Measurements from ENCODE around the gene PARN. TPM values are rescaled to one million over a fixed set of nuclear protein-coding genes. Genes with fewer than 3 reads are reported as not detected.
"Not testable (repeated sequence)": the region's sequence is repeated elsewhere in the genome, so short reads cannot be mapped to it uniquely, and the experiment has no call there.

PARN gene
- total RNA-seq, 2 experiments from 2014 or later: 43.0 to 45.6 TPM

DNA sequence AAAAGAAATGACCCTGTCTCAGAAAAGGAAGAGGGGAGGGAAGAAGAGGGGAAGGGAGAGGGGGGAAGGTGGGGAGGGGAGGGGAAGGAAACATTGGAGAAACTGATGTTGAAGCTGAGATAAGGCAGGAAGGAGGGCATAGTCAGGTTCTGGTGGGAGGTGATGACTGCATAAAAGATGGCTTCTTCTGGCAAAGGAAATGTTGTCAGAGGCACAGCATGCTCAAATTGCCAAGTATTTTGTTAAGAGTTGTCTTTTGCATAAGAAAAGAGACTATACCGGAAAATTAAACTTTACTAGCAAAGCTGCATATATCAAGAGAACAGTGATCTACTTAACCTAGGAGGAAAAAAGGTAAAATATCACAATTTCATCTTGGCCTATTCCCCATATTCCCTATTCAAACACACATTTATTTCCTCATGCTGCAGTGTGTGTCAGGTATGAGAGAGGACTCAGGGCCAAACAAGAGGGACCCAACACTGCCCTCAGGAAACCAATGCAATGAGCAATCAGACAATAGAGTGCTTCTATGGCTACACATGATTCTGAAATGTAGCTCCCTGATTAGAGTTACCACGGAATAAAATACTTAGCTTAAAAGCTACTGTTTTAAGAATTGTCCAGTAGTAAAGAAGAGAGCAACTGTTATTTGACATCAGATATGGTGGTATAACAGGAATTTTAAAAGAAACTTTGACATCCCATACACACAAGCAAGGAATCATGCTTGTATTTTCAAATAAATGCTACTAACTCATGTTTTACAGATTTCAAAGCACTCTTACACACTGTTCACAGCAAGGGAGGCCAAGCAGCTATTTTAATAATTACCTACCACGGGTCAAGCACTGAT is 80.9 kb downstream of the PARN start:
- H3K9me3 Mint-ChIP-seq: no peaks in the 10 kb centered on the region
- H3K27me3 Mint-ChIP-seq: no peaks in the 10 kb centered on the region
- CTCF ChIA-PET: no interaction called here
- intact Hi-C loops (cut with micrococcal nuclease): no loop called here
- H3K4me3 Mint-ChIP-seq: no peak overlapping the region
- peaks cover 2% of the 10 kb centered on the region for H3K4me1 Mint-ChIP-seq (ENCODE audit: low read depth)
- DNase-seq (no peak), ATAC-seq (no peak)
- H3K27ac Mint-ChIP-seq: no peak overlapping the region
- H3K36me3 Mint-ChIP-seq (ENCODE audit: low read depth): peaks cover 28% of the 10 kb centered on the region
- POLR2A ChIA-PET: interaction anchor here (0.6 kb wide), 1 partner anchor 253 kb away, joined by 3 read pairs; no protein-coding TSS in a partner anchor
- TF ChIP-seq, protein P1, sequence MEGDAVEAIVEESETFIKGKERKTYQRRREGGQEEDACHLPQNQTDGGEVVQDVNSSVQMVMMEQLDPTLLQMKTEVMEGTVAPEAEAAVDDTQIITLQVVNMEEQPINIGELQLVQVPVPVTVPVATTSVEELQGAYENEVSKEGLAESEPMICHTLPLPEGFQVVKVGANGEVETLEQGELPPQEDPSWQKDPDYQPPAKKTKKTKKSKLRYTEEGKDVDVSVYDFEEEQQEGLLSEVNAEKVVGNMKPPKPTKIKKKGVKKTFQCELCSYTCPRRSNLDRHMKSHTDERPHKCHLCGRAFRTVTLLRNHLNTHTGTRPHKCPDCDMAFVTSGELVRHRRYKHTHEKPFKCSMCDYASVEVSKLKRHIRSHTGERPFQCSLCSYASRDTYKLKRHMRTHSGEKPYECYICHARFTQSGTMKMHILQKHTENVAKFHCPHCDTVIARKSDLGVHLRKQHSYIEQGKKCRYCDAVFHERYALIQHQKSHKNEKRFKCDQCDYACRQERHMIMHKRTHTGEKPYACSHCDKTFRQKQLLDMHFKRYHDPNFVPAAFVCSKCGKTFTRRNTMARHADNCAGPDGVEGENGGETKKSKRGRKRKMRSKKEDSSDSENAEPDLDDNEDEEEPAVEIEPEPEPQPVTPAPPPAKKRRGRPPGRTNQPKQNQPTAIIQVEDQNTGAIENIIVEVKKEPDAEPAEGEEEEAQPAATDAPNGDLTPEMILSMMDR (IDR thresholded peaks at IDR 0.05): no peak

DNA sequence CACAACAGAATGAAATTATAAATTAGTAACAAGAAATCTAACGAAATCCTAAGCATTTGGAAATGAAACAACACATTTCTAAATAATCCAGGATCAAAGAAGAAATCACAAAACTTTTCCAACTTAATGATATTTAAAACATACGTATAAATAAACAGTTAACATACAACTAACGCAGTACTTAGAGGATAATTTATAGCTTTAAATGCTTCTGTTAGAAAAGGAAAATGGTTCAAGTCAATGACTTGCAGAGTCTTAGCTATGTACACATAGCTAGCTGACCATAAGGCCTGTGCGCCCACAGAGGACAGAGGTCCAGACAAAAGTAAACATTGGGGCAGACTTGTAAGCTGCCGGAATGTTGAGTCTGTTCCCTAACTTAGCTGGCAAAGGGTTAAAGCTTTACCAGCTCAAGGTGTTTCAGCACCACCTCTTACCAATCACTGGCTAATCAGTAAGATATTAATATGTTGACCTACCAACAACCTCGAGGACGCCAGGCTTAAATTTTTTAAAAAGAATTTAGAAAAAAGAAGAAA is 84.6 kb downstream of the PARN start:
- intact Hi-C loops (cut with micrococcal nuclease): no loop called here
- Mint-ChIP-seq H3K4me3 (no peak overlapping the region), H3K36me3 (ENCODE audit: low read depth) (peaks cover 37% of the 10 kb centered on the region), H3K27me3 (no peaks in the 10 kb centered on the region), H3K9me3 (peaks cover 6% of the 10 kb centered on the region), H3K27ac (no peak overlapping the region), H3K4me1 (ENCODE audit: low read depth) (peaks cover 2% of the 10 kb centered on the region)
- POLR2A ChIA-PET: interaction anchor here (0.6 kb wide), 3 partner anchors 244 to 1847 kb away, joined by 3 read pairs; no protein-coding TSS in a partner anchor
- DNase-seq (no peak), ATAC-seq (no peak)
- TF ChIP-seq, protein P1 (IDR thresholded peaks at IDR 0.05): no peak
- CTCF ChIA-PET: interaction anchor here (0.7 to 2.0 kb wide), 2 partner anchors 30 to 296 kb away, joined by 3 to 7 read pairs; no protein-coding TSS in a partner anchor

DNA sequence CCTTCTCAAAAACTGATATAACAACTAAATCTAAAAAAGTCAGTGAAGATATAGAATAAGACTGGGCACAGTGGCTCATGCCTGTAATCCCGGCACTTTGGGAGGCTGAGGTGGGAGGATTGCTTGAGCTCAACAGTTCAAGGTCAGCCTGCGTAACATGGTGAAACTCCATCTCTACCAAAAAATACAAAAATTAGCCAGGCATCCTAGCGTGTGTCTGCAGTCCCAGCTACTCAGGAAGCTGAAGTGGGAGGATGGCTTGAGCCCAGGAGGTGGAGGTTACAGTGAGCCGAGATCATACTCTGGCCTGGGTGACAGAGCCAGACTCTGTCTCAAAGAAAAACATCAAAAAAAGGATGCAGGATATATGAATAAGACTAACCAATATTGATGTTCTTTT is 85.2 kb downstream of the PARN start:
- H3K9me3 Mint-ChIP-seq; H3K27ac Mint-ChIP-seq; H3K4me3 Mint-ChIP-seq; H3K4me1 Mint-ChIP-seq (ENCODE audit: low read depth); POLR2A ChIA-PET; CTCF ChIA-PET; H3K27me3 Mint-ChIP-seq; intact Hi-C loops (cut with micrococcal nuclease); ATAC-seq; DNase-seq: not testable (repeated sequence)
- H3K36me3 Mint-ChIP-seq (ENCODE audit: low read depth): peaks cover 37% of the 10 kb centered on the region

DNA sequence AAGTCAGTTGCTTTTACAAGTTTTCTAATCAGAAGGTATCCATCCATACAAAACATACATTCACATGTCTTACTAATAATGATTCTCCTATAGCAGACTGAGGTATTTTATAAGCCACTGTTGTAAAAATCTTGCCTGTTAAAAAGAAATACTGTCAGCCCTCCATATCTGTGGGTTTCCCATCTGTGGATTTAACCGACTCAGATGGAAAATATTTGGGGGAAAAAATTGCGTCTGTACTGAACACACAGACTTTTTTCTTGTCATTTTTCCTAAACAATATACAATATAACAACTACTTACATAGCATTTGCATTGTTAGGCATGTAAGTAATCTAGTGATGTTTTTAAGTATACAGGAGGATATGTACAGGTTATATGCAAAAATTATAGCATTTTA is 90.4 kb downstream of the PARN start:
- TF ChIP-seq, protein P1 (IDR thresholded peaks at IDR 0.05): no peak
- ATAC-seq (no peak), DNase-seq (no peak)
- CTCF ChIA-PET: no interaction called here
- H3K9me3 Mint-ChIP-seq: peaks cover 6% of the 10 kb centered on the region
- no peaks in the 10 kb centered on the region for H3K4me1 Mint-ChIP-seq (ENCODE audit: low read depth)
- H3K27ac Mint-ChIP-seq: no peak overlapping the region
- peaks cover 26% of the 10 kb centered on the region for H3K36me3 Mint-ChIP-seq (ENCODE audit: low read depth)
- no peak overlapping the region for H3K4me3 Mint-ChIP-seq
- POLR2A ChIA-PET: no interaction called here
- H3K27me3 Mint-ChIP-seq: no peaks in the 10 kb centered on the region
- intact Hi-C loops (cut with micrococcal nuclease): no loop called here

DNA sequence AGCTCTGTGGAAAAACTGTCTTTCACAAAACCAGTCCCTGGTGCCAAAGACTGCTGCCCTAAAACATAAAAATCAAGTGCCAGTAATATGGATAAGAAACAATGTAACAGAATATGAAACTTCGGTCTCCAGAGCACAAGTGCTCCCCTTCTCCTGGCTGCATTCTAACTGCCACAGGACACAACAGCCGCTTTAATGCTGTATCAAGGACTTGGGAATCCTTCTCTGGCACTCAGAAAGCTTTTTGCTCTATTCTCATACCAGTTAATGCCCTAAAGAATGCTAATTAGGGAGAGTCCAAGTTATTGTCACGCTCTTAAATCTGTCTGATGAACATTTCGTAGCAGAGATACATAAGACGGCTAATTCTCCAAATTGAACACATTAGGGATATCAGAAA is 90.9 kb downstream of the PARN start:
- ATAC-seq (no peak), DNase-seq (no peak)
- TF ChIP-seq, protein P1 (IDR thresholded peaks at IDR 0.05): no peak
- Mint-ChIP-seq H3K27ac (no peak overlapping the region), H3K27me3 (no peaks in the 10 kb centered on the region), H3K36me3 (ENCODE audit: low read depth) (peaks cover 23% of the 10 kb centered on the region), H3K4me1 (ENCODE audit: low read depth) (no peaks in the 10 kb centered on the region), H3K9me3 (peaks cover 6% of the 10 kb centered on the region), H3K4me3 (no peak overlapping the region)
- ChIA-PET CTCF (no interaction called here), POLR2A (no interaction called here)
- intact Hi-C loops (cut with micrococcal nuclease): no loop called here
